ENCODE results near the gene ZNHIT2.

DNA sequence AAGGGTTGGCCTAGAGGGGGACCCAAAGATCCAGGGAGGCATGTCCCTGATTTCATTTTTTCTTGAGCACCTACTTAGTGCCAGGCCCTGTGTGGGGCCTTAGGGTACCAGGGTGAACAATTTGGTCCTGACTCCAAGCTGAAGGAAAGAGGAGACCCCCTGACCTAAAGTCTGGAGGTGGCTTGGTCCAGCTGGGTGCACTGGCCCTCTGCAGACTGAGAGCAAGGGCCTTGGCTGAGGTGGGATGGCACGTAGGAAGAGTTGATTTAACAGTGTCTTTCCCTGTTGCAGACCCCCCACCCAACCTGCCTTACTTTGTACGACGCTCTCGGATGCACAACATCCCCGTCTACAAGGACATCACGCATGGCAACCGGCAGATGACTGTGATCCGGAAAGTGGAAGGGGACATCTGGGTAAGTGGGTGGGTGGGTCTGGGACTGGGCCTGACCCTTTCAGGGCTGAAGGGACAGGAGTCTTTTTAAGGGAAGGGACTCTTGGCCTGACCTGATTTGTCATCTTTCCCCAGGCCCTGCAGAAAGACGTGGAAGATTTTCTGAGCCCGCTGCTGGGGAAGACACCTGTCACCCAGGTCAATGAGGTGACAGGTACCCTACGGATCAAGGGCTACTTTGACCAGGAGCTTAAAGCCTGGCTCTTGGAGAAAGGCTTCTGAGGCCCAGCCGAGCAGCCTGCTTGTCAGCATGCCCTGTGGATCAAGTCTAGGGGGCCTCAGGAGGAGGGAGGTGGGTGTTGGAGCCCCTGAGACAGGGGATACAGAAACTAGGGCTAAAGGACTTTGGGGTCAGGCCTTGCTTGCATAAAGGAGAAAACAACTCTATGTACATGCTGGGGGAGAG lies 7.9 kb upstream of the ZNHIT2 start:
- TF ChIP-seq, protein P1, sequence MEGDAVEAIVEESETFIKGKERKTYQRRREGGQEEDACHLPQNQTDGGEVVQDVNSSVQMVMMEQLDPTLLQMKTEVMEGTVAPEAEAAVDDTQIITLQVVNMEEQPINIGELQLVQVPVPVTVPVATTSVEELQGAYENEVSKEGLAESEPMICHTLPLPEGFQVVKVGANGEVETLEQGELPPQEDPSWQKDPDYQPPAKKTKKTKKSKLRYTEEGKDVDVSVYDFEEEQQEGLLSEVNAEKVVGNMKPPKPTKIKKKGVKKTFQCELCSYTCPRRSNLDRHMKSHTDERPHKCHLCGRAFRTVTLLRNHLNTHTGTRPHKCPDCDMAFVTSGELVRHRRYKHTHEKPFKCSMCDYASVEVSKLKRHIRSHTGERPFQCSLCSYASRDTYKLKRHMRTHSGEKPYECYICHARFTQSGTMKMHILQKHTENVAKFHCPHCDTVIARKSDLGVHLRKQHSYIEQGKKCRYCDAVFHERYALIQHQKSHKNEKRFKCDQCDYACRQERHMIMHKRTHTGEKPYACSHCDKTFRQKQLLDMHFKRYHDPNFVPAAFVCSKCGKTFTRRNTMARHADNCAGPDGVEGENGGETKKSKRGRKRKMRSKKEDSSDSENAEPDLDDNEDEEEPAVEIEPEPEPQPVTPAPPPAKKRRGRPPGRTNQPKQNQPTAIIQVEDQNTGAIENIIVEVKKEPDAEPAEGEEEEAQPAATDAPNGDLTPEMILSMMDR (IDR thresholded peaks at IDR 0.05): no peak
- TF ChIP-seq POLR2A (IDR thresholded peaks at IDR 0.05): no peak
